ENCODE measurements around the gene SPG7. TPM values are rescaled to one million over a fixed set of nuclear protein-coding genes. Genes with fewer than 3 reads are reported as not detected.
A peak's percentile ranks its signal among the peaks of the same experiment; 100 is the strongest.

Gene SPG7
- total and polyA plus RNA-seq, 3 experiments from 2014 or later = 48.2 to 79.5 (median 77.4) TPM

DNA sequence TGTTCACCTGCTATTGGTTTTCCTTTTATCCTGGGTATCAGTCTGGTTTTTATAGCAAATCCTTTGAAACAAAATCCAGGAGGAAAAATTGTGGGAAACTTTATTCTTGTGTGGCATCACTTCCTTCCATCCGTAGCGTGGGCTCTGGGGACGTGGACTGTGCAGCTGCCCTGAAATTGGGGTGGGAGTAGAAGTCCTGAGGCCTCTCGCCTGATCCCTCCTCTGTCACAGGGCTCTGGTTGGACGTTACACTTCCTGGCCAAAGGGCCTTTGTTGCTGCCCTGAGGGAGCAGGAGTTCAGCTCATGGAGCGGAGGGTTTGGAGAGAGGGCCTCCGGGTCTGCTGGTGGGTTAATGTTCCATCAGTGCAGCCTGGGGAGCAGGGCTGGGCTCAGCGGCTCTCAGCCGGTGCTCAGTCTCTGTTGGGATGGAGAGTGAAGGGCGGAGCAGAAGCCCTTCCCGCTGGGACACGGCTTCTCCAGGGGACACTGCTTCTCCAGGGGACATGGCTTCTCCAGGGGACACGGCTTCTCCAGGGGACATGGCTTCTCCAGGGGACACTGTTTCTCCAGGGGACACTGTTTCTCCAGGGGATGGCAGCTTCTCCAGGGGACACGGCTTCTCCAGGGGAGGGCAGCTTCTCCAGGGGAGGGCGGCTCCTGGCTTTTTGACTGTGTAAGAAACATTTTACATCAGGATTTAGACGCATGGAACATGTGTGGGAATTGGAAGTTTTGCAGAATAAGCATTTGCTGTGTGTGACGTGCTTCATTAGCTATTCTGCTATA is 37.0 kb downstream of the SPG7 start:
- H3K9me3 Mint-ChIP-seq = no peaks in the 10 kb centered on the region
- no peaks in the 10 kb centered on the region for H3K27me3 Mint-ChIP-seq
- CTCF ChIA-PET = interaction anchor here (2.1 kb wide), 1 partner anchor 12 kb away, joined by 4 read pairs; no protein-coding TSS in a partner anchor

DNA sequence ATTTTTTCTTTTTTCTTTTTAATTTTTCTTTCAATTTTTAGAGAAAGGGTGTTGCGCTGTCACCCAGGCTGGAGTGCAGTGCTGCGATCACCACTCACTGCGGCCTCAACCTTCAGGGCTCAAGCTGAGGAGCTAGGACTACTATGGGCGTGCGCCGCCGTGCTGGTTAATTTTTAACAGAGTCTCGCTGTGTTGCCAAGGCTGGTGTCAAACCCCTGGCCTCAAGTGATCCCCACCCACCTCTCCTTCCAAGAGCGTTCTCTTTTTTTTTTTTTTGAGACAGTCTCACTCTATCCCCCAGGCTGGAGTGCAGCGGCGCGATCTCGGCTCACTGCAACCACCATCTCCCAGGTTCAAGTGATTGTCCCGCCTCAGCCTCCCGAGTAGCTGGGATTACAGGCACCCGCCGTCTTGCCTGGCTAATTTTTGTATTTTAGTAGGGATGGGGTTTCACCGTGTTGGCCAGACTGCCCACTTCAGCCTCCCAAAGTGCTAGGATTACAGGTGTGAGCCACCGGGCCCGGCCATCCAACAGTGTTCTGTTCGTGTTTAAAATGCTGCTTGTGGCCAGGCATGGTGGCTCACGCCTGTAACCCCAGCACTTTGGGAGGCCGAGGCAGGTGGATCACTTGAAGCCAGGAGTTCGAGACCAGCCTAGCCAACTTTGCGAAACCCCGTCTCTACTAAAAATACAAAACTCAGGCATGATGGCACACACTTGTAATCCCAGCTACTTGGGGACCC is 37.8 kb downstream of the SPG7 start:
- Histone ChIP-seq H3K27ac (ENCODE audit: low read depth, low read length) (no peak overlapping the region), H3K27me3 (ENCODE audit: insufficient read depth, low read length, poor library complexity, severe bottlenecking) (no peaks in the 10 kb centered on the region), H3K36me3 (ENCODE audit: insufficient read depth, low read length) (no peaks in the 10 kb centered on the region), H3K9me3 (ENCODE audit: low read length) (no peaks in the 10 kb centered on the region), H3K4me3 (ENCODE audit: low read length) (no peak overlapping the region), H3K4me1 (ENCODE audit: insufficient read depth, low read length) (peaks cover 17% of the 10 kb centered on the region)
- H3K27me3 Mint-ChIP-seq = no peaks in the 10 kb centered on the region
- H3K9me3 Mint-ChIP-seq = no peaks in the 10 kb centered on the region
- H3K27ac Mint-ChIP-seq = no peak overlapping the region
- ChIA-PET CTCF (interaction anchor here (2.1 kb wide), 1 partner anchor 11 kb away, joined by 4 read pairs; no protein-coding TSS in a partner anchor), POLR2A (interaction anchor here (0.7 kb wide), 1 partner anchor 924 kb away, joined by 3 read pairs; no protein-coding TSS in a partner anchor)
- peaks cover 0 to 68% (median 9%) of the 10 kb centered on the region in 3 donors for H3K36me3 Mint-ChIP-seq
- H3K4me1 Mint-ChIP-seq = peaks cover 9 to 13% (median 10%) of the 10 kb centered on the region in 3 donors
- no peak for DNase-seq
- no peak overlapping the region for H3K4me3 Mint-ChIP-seq

More for the DNA sequence above, 37.0 kb downstream of the SPG7 start:
- no peaks in the 10 kb centered on the region for H3K9me3 ChIP-seq (ENCODE audit: low read length)
- POLR2A ChIA-PET = no interaction called here
- H3K36me3 ChIP-seq (ENCODE audit: insufficient read depth, low read length) = no peaks in the 10 kb centered on the region
- no peak overlapping the region for H3K27ac ChIP-seq (ENCODE audit: low read depth, low read length)
- DNase-seq = no peak
- Mint-ChIP-seq H3K36me3 (peaks cover 0 to 66% (median 9%) of the 10 kb centered on the region in 3 donors), H3K4me3 (no peak overlapping the region), H3K4me1 (peaks cover 9 to 13% (median 10%) of the 10 kb centered on the region in 3 donors), H3K27ac (no peak overlapping the region)
- peaks cover 17% of the 10 kb centered on the region for H3K4me1 ChIP-seq (ENCODE audit: insufficient read depth, low read length)
- no peaks in the 10 kb centered on the region for H3K27me3 ChIP-seq (ENCODE audit: insufficient read depth, low read length, poor library complexity, severe bottlenecking)
- no peak overlapping the region for H3K4me3 ChIP-seq (ENCODE audit: low read length)

DNA sequence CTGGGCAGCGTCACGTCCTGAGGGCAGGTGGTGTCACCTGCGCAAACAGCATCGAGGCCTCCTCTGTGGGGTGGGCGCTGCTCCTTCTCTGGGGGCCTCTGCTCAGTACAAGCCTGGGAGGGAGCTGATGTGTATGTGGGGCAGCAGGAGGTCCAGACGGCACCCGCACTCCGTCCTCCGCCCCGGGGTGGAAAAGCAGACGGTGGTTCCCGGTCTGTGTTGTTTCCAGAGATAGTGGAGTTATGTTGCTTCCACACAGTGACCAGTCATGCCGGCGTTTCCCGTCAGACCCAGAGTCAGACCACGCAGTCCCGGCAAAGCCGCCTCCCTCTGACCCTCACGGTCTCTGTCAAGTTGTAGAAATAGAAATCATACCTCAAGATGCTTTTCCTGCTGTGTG is 38.6 kb downstream of the SPG7 start:
- Histone ChIP-seq H3K4me1 (ENCODE audit: insufficient read depth, low read length) (peaks cover 17% of the 10 kb centered on the region), H3K4me3 (ENCODE audit: low read length) (no peak overlapping the region), H3K36me3 (ENCODE audit: insufficient read depth, low read length) (no peaks in the 10 kb centered on the region), H3K27me3 (ENCODE audit: insufficient read depth, low read length, poor library complexity, severe bottlenecking) (no peaks in the 10 kb centered on the region), H3K9me3 (ENCODE audit: low read length) (no peaks in the 10 kb centered on the region), H3K27ac (ENCODE audit: low read depth, low read length) (no peak overlapping the region)
- Mint-ChIP-seq H3K4me1 (peaks cover 9 to 10% (median 9%) of the 10 kb centered on the region in 3 donors), H3K27me3 (no peaks in the 10 kb centered on the region), H3K4me3 (no peak overlapping the region), H3K9me3 (no peaks in the 10 kb centered on the region), H3K27ac (no peak overlapping the region), H3K36me3 (peaks cover 0 to 72% (median 5%) of the 10 kb centered on the region in 3 donors)
- ChIA-PET POLR2A (no interaction called here), CTCF (interaction anchor here (2.1 kb wide), 1 partner anchor 10 kb away, joined by 4 read pairs; no protein-coding TSS in a partner anchor)
- DNase-seq = no peak

DNA sequence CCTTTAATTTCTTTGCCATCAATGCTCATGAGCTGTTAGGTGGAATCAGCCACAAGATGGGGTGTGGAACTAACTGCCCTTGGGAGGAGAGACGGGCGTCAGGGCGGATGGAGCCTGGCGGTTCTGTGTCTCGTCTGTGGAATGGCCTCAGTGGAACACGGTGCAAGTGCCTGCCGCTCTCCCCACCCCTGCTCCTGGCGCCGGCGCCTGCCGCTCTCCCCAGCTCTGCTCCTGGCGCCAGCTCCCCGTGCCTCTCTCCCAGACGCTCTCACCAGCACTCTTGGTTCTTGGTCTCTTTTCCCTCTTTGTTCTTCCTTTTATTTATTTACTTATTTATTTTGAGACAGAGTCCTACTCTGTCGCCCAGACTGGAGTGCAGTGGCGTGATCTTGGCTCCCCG is 39.1 kb downstream of the SPG7 start:
- Mint-ChIP-seq H3K27ac (peak overlapping the region in 2 of 8 donors; percentile 40 to 61), H3K36me3 (peaks cover 0 to 74% (median 5%) of the 10 kb centered on the region in 3 donors), H3K4me1 (peaks cover 9 to 10% (median 9%) of the 10 kb centered on the region in 3 donors)

DNA sequence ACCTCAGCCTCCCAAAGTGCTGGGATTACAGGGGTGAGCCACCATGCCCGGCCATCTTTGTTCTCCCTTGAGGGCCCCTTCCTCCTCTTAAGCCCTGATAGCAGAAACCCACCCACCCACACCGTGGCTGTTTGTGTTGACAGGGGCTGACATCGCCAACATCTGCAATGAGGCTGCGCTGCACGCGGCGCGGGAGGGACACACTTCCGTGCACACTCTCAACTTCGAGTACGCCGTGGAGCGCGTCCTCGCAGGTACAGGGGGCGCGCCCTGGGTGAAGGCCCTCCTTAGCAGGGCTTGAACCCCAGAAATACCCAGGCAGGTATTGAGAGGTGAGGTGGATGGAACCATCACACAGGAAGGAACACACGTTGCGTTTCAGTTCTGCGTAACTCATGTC is 39.7 kb downstream of the SPG7 start:
- no peaks in the 10 kb centered on the region for H3K27me3 Mint-ChIP-seq
- H3K27ac ChIP-seq (ENCODE audit: low read depth, low read length) = no peak overlapping the region
- POLR2A ChIA-PET = no interaction called here
- H3K9me3 ChIP-seq (ENCODE audit: low read length) = no peaks in the 10 kb centered on the region
- no peak for DNase-seq
- H3K4me1 Mint-ChIP-seq = peaks cover 9 to 10% (median 9%) of the 10 kb centered on the region in 3 donors
- peaks cover 17% of the 10 kb centered on the region for H3K4me1 ChIP-seq (ENCODE audit: insufficient read depth, low read length)
- H3K9me3 Mint-ChIP-seq = no peaks in the 10 kb centered on the region
- no peak overlapping the region for H3K4me3 ChIP-seq (ENCODE audit: low read length)
- H3K27ac Mint-ChIP-seq = peak overlapping the region in 1 of 8 donors; percentile 61
- CTCF ChIA-PET = no interaction called here
- H3K27me3 ChIP-seq (ENCODE audit: insufficient read depth, low read length, poor library complexity, severe bottlenecking) = no peaks in the 10 kb centered on the region
- H3K36me3 Mint-ChIP-seq = peaks cover 0 to 75% (median 7%) of the 10 kb centered on the region in 3 donors
- H3K36me3 ChIP-seq (ENCODE audit: insufficient read depth, low read length) = no peaks in the 10 kb centered on the region
- H3K4me3 Mint-ChIP-seq = no peak overlapping the region

More for the DNA sequence above, 39.1 kb downstream of the SPG7 start:
- Mint-ChIP-seq H3K27me3 (no peaks in the 10 kb centered on the region), H3K4me3 (no peak overlapping the region), H3K9me3 (no peaks in the 10 kb centered on the region)
- Histone ChIP-seq H3K27me3 (ENCODE audit: insufficient read depth, low read length, poor library complexity, severe bottlenecking) (no peaks in the 10 kb centered on the region), H3K9me3 (ENCODE audit: low read length) (no peaks in the 10 kb centered on the region), H3K4me1 (ENCODE audit: insufficient read depth, low read length) (peaks cover 17% of the 10 kb centered on the region), H3K27ac (ENCODE audit: low read depth, low read length) (no peak overlapping the region), H3K36me3 (ENCODE audit: insufficient read depth, low read length) (no peaks in the 10 kb centered on the region), H3K4me3 (ENCODE audit: low read length) (no peak overlapping the region)
- ChIA-PET POLR2A (no interaction called here), CTCF (interaction anchor here (2.1 kb wide), 1 partner anchor 10 kb away, joined by 4 read pairs; no protein-coding TSS in a partner anchor)
- DNase-seq = no peak

DNA sequence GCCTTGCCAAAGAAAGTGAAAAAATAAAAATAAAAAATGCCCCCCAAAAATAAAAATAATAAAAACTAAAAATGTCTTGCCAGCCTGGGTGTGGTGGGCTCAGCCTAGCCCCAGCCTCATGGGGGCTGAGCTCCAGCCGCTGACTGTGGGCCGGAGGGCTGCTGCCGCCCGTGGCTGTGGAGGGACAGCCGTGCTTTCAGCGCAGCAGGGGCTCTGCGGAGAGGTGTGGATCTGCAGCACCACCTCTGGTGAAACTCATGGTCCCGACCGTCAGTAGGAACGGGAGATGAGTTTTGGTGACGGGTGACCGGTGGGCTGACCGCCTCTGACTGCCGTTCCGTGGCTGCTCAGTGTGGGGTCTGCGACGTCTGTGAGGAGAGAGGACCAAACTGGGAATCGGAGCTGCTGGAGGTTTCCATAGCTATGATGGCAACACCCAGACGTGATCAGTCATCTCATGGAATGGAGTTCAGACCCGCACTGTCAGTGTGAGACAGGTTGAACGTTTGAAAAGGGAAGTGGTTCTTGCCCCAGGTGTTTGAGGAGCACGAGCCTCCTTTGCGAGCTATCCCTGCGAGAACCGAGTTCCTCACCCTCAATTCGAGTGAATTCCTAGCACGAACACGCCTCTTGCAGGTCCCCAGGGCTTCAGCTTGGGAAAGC is 40.3 kb downstream of the SPG7 start:
- CTCF ChIA-PET = interaction anchor here (0.8 kb wide), 1 partner anchor 9 kb away, joined by 4 read pairs; no protein-coding TSS in a partner anchor
- H3K9me3 Mint-ChIP-seq = no peaks in the 10 kb centered on the region

DNA sequence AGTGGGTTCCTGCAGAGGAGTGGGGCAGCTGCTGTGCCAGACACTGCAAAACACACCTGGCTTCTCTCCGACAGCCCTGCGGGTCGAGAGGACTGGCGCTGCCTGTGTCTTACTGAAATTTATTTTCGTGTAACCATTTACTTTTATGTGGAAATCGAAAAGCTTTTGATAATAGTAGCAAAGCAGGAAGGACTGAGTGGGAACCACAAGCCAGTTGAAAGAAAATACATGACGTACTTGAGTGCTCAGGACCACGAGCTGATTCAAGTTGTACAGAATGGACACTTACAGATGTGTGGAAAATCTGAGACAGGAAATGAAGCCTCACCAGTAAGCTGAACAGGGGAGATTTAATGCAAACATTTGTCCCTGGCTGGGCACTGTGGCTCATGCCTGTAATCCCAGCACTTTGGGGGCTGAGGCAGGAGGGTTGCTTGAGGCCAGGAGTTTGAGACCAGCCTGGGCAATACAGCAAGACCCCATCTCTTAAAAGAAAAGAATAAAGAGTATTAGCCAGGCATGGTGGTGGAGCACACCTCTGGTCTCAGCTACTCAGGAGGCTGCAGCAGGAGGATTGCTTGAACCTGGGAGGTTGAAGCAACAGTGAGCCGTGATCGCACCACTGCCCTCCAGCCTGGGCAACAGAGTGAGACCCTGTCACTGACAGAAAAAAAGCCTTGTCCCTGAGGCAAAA is 41.0 kb downstream of the SPG7 start:
- no peaks in the 10 kb centered on the region for H3K36me3 ChIP-seq (ENCODE audit: insufficient read depth, low read length)
- peak overlapping the region in 3 of 7 donors; percentile 2 to 33 (median 11) for H3K4me3 Mint-ChIP-seq
- CTCF ChIA-PET = interaction anchor here (0.8 kb wide), 1 partner anchor 8 kb away, joined by 4 read pairs; no protein-coding TSS in a partner anchor

More for the DNA sequence above, 40.3 kb downstream of the SPG7 start:
- Histone ChIP-seq H3K27me3 (ENCODE audit: insufficient read depth, low read length, poor library complexity, severe bottlenecking) (no peaks in the 10 kb centered on the region), H3K4me1 (ENCODE audit: insufficient read depth, low read length) (peaks cover 17% of the 10 kb centered on the region), H3K4me3 (ENCODE audit: low read length) (no peak overlapping the region), H3K27ac (ENCODE audit: low read depth, low read length) (no peak overlapping the region), H3K9me3 (ENCODE audit: low read length) (no peaks in the 10 kb centered on the region), H3K36me3 (ENCODE audit: insufficient read depth, low read length) (no peaks in the 10 kb centered on the region)
- no peaks in the 10 kb centered on the region for H3K27me3 Mint-ChIP-seq
- no peak for DNase-seq
- peak overlapping the region in 2 of 7 donors; percentile 11 to 47 for H3K4me3 Mint-ChIP-seq
- POLR2A ChIA-PET = interaction anchor here (0.6 to 1.1 kb wide), 2 partner anchors 13 to 155 kb away, joined by 3 to 4 read pairs; no protein-coding TSS in a partner anchor
- H3K27ac Mint-ChIP-seq = peak overlapping the region in 3 of 8 donors; percentile 30 to 63 (median 58)
- peaks cover 0 to 81% (median 7%) of the 10 kb centered on the region in 3 donors for H3K36me3 Mint-ChIP-seq
- peaks cover 9 to 10% (median 9%) of the 10 kb centered on the region in 3 donors for H3K4me1 Mint-ChIP-seq

More for the DNA sequence above, 41.0 kb downstream of the SPG7 start:
- Histone ChIP-seq H3K27ac (ENCODE audit: low read depth, low read length) (no peak overlapping the region), H3K4me1 (ENCODE audit: insufficient read depth, low read length) (peaks cover 17% of the 10 kb centered on the region), H3K4me3 (ENCODE audit: low read length) (no peak overlapping the region), H3K27me3 (ENCODE audit: insufficient read depth, low read length, poor library complexity, severe bottlenecking) (no peaks in the 10 kb centered on the region), H3K9me3 (ENCODE audit: low read length) (no peaks in the 10 kb centered on the region)
- Mint-ChIP-seq H3K9me3 (no peaks in the 10 kb centered on the region), H3K27me3 (no peaks in the 10 kb centered on the region), H3K4me1 (peaks cover 9 to 10% (median 9%) of the 10 kb centered on the region in 3 donors), H3K27ac (peak overlapping the region in 4 of 8 donors; percentile 30 to 83 (median 62)), H3K36me3 (peaks cover 0 to 81% (median 7%) of the 10 kb centered on the region in 3 donors)
- POLR2A ChIA-PET = interaction anchor here (0.6 to 1.1 kb wide), 2 partner anchors 12 to 156 kb away, joined by 3 to 4 read pairs; no protein-coding TSS in a partner anchor
- DNase-seq = peak in 2 of 5 donors; percentile 47 to 81
